K562 (cell line): ENCODE data around the gene FRA10AC1. TPM values are rescaled to one million over a fixed set of nuclear protein-coding genes. Genes with fewer than 3 reads are reported as not detected.

Source experiments
- ATAC-seq: fragments of 200-7000 bp; cut with Tn5 transposase; 3 replicates; pipeline ENCODE4 v1.9.1; 2020; ENCODE audit warnings: moderate library complexity
- BruUV-seq: library from RNA; stranded (reverse); fragments of 400-500 nt; replicated peaks from 2 replicates; lab custom pipeline; 2021; lab: Mats Ljungman, UMichigan
- CTCF ChIA-PET: fragments of 300-600 bp; formaldehyde crosslinking; extraction: SDS; loops from one replicate; lab custom pipeline; 2021; ENCODE audit warnings: low intra/inter-chr PET ratio; lab: Yijun Ruan, JAX
- POLR2A ChIA-PET: fragments of 300-600, 350-650 bp; sonication (Branson Sonifier 250); formaldehyde crosslinking; extraction: SDS; loops from one replicate; lab custom pipeline; 2021; ENCODE audit warnings: antibody characterized with exemption, inconsistent platforms; lab: Yijun Ruan, JAX
- DNase-seq, 4 experiments: peaks; one replicate each; pipeline versions ENCODE4 v3.0.0 to v3.0.0-alpha.2; 2011 to 2018; ENCODE audit warnings: low spot score in 3 of 4, mixed read lengths in 3 of 4; ENCODE audit errors: extremely low read depth in 1 of 4
- FAIRE-seq: peaks from 2 replicates; lab custom pipeline; 2011; peaks lifted over from hg19 to GRCh38; lab: Jason Lieb, UNC
- H2AFZ ChIP-seq: 2 replicates; pipeline ENCODE4 v1.6.0; 2011; ENCODE audit warnings: low read depth, low read length, control low read depth, inconsistent platforms
- H3K27ac ChIP-seq: fragments of 200-600 bp; 3 replicates; pipeline ENCODE4 v1.8.0; 2011; ENCODE audit warnings: low read depth, mild to moderate bottlenecking, control low read depth, inconsistent platforms, low read length, moderate library complexity, mixed read lengths; ENCODE audit errors: extremely low read depth
- H3K27me3 ChIP-seq, 2 experiments: fragments of 300-600 bp in 1 of 2; 2 replicates in 1 of 2; 3 replicates in 1 of 2; pipeline versions ENCODE4 v1.6.0 to v1.8.0; 2011; ENCODE audit warnings: inconsistent platforms in 2 of 2, low read length in 2 of 2, mild to moderate bottlenecking in 1 of 2, mixed read lengths in 1 of 2, moderate library complexity in 1 of 2; ENCODE audit not compliant: control insufficient read depth in 2 of 2, insufficient read depth in 2 of 2
- H3K36me3 ChIP-seq: fragments of 300-600 bp; 3 replicates; pipeline ENCODE4 v1.8.0; 2011; ENCODE audit warnings: mild to moderate bottlenecking, low read length, inconsistent platforms; ENCODE audit not compliant: control insufficient read depth, insufficient read depth
- H3K4me1 ChIP-seq, 2 experiments: fragments of 200-600 bp in 1 of 2; replicated peaks in 1 of 2; 2 replicates in 1 of 2; 3 replicates in 1 of 2; pipeline versions ENCODE4 v1.5.1 to v1.8.0; 2011; ENCODE audit warnings: inconsistent platforms in 2 of 2, low read length in 2 of 2, mild to moderate bottlenecking in 1 of 2, mixed read lengths in 1 of 2, moderate library complexity in 1 of 2; ENCODE audit not compliant: control insufficient read depth in 2 of 2, insufficient read depth in 2 of 2
- H3K4me2 ChIP-seq: 2 replicates; pipeline ENCODE4 v1.6.1; 2011; ENCODE audit warnings: low read length, control low read depth, inconsistent platforms, mixed read lengths; ENCODE audit not compliant: insufficient read depth
- H3K4me3 ChIP-seq: fragments of 200-600 bp; sonication (generic), shearing (Covaris generic); 2 replicates; pipeline ENCODE4 v1.5.1; 2016; ENCODE audit warnings: control low read depth, inconsistent platforms
- H3K79me2 ChIP-seq: fragments of 200-600 bp; 3 replicates; pipeline ENCODE4 v1.8.0; 2011; ENCODE audit warnings: low read length, inconsistent platforms; ENCODE audit not compliant: control insufficient read depth, insufficient read depth
- H3K9ac ChIP-seq, 2 experiments: 2 replicates each; pipeline versions ENCODE4 v1.6.0 to v1.6.1; 2011; ENCODE audit warnings: low read depth in 2 of 2, low read length in 2 of 2, control low read depth in 1 of 2, inconsistent platforms in 1 of 2, mild to moderate bottlenecking in 1 of 2, mixed read lengths in 1 of 2; ENCODE audit not compliant: insufficient read depth in 1 of 2
- H3K9me1 ChIP-seq: one replicate; pipeline ENCODE4 v1.6.0; 2011; ENCODE audit warnings: inconsistent platforms, mild to moderate bottlenecking, low read length, moderate library complexity; ENCODE audit not compliant: control insufficient read depth, insufficient read depth
- H3K9me3 ChIP-seq: replicated peaks from 2 replicates; pipeline ENCODE4 v1.5.1; 2011; ENCODE audit warnings: low read depth, low read length, inconsistent platforms; ENCODE audit not compliant: control insufficient read depth, insufficient read depth
- H4K20me1 ChIP-seq: replicated peaks from 2 replicates; pipeline ENCODE4 v1.6.1; 2011; ENCODE audit warnings: low read length, inconsistent platforms, mixed read lengths; ENCODE audit not compliant: control insufficient read depth, insufficient read depth
- DLX4 ChIP-seq: fragments of 250-450 bp; sonication (Bioruptor Pico); IDR thresholded peaks from 2 replicates; pipeline ENCODE4 v1.6.1; 2021; ENCODE audit warnings: mild to moderate bottlenecking
- E2F4 ChIP-seq: sonication (generic); formaldehyde crosslinking; IDR thresholded peaks from 2 replicates; pipeline ENCODE4 v1.8.0; 2022; ENCODE audit warnings: mild to moderate bottlenecking, low read depth, missing genetic modification reagents
- ETV1 ChIP-seq: fragments of 450-650 bp; conservative IDR thresholded peaks from 2 replicates; pipeline ENCODE4 v1.6.1; 2016; ENCODE audit warnings: missing genetic modification characterization, control low read depth, low read depth, missing compliant biosample characterization
- FOXJ3 ChIP-seq: sonication (generic); formaldehyde crosslinking; IDR thresholded peaks from 2 replicates; pipeline ENCODE4 v1.4.0; 2020; ENCODE audit warnings: mild to moderate bottlenecking, missing genetic modification reagents
- GABPB2 ChIP-seq: fragments of 250-450 bp; sonication (Bioruptor Pico); conservative IDR thresholded peaks from 2 replicates; pipeline ENCODE4 v1.5.1; 2021; ENCODE audit warnings: mild to moderate bottlenecking
- IFI16 ChIP-seq: fragments of 250-450 bp; sonication (Bioruptor Pico); IDR thresholded peaks from 2 replicates; pipeline ENCODE4 v2.1.2; 2022; ENCODE audit warnings: mild to moderate bottlenecking, inconsistent platforms
- JUN ChIP-seq, 2 experiments: sonication (generic) in 1 of 2; formaldehyde crosslinking in 1 of 2; IDR thresholded peaks; 2 replicates each; pipeline versions ENCODE4 v1.6.1 to v1.8.0; 2012 to 2022; ENCODE audit warnings: borderline replicate concordance in 2 of 2, mild to moderate bottlenecking in 2 of 2, improper control_type of control experiment in 1 of 2, low read depth in 1 of 2, low read length in 1 of 2, missing genetic modification reagents in 1 of 2
- LCOR ChIP-seq: sonication (generic); formaldehyde crosslinking; IDR thresholded peaks from 2 replicates; pipeline ENCODE4 v1.8.0; 2022; ENCODE audit warnings: mild to moderate bottlenecking, missing genetic modification reagents
- MAFF ChIP-seq: IDR thresholded peaks from 2 replicates; pipeline ENCODE4 v1.6.1; 2012; ENCODE audit warnings: low read length, improper control_type of control experiment
- MCM7 ChIP-seq, 2 experiments: fragments of 450-650 bp; IDR thresholded peaks; 2 replicates each; pipeline ENCODE4 v1.6.1; 2016 to 2018
- PRDM10 ChIP-seq: fragments of 450-650 bp; IDR thresholded peaks from 2 replicates; pipeline ENCODE4 v1.6.1; 2018; ENCODE audit not compliant: partially characterized antibody
- RFX5 ChIP-seq: IDR thresholded peaks from 2 replicates; pipeline ENCODE4 v1.6.1; 2011; ENCODE audit warnings: low read depth, mild to moderate bottlenecking, improper control_type of control experiment, low read length
- RHOXF2B ChIP-seq: fragments of 250-450 bp; sonication (Bioruptor Pico); conservative IDR thresholded peaks from 2 replicates; pipeline ENCODE4 v1.5.1; 2021
- STAT5B ChIP-seq: fragments of 250-450 bp; sonication (Bioruptor Pico); IDR thresholded peaks from 2 replicates; pipeline ENCODE4 v1.8.0; 2021; ENCODE audit warnings: mild to moderate bottlenecking, inconsistent platforms
- THAP7 ChIP-seq: fragments of 250-450 bp; sonication (Bioruptor Pico); IDR thresholded peaks from 2 replicates; pipeline ENCODE4 v1.5.0; 2021
- XRCC3 ChIP-seq: fragments of 450-650 bp; IDR thresholded peaks from 2 replicates; pipeline ENCODE4 v1.6.1; 2017; ENCODE audit warnings: mild to moderate bottlenecking, moderate library complexity
- ZKSCAN8 ChIP-seq: fragments of 200-800 bp; sonication (Bioruptor generic); IDR thresholded peaks from 2 replicates; pipeline ENCODE4 v1.6.1; 2016; ENCODE audit warnings: missing genetic modification characterization, missing compliant biosample characterization
- WGBS: fragments of 100-300 bp; shearing (Covaris generic); methylation state at CpG from one replicate; pipeline ENCODE4 v1.1.6; 2016; ENCODE audit warnings: low coverage, mixed read lengths; ENCODE audit not compliant: insufficient coverage; ENCODE audit errors: missing lambda C conversion rate; 5-methylcytosine and 5-hydroxymethylcytosine counted together
- in situ Hi-C: fragments of 300-500 bp; cut with MboI; formaldehyde crosslinking; loops from 4 replicates; pipeline ENCODE4 v1.15.0; 2018; ENCODE audit warnings: inconsistent platforms, mixed read lengths
- intact Hi-C: fragments of 100-400 bp; cut with micrococcal nuclease; formaldehyde crosslinking; loops from 2 replicates; pipeline ENCODE4 v1.14.2; 2022
- polyA plus RNA-seq, 8 experiments: library from polyadenylated mRNA; depleted of rRNA in 4 of 8; stranded (reverse) in 5 of 8; unstranded in 3 of 8; fragments of >200 nt; fragmentation: Nextera tagmentation in 2 of 8; fragmentation: Illumina TruSeq in 1 of 8; extraction: Ambion mirVana in 2 of 8; extraction: Trizol in 1 of 8; gene quantifications; 2 replicates each; pipeline versions ENCODE4 v1.2.1 to v1.2.3, GENCODE V29; 2011 to 2014; ENCODE audit warnings: inconsistent platforms in 1 of 8, missing spikeins in 1 of 8
- total RNA-seq, 7 experiments: library from RNA; depleted of rRNA in 6 of 7; stranded (reverse); fragments of >200 nt in 6 of 7; fragmentation: Illumina TruSeq in 2 of 7; extraction: Trizol in 2 of 7; gene quantifications; 2 replicates each; pipeline versions ENCODE4 v1.2.1 to v1.2.3, GENCODE V29; 2011 to 2021; ENCODE audit warnings: low replicate concordance in 1 of 7

The FRA10AC1 gene
- total and polyA plus RNA-seq, 9 of the 15 experiments (the other 6 are each of a cell fraction or from before 2014, with no cell fraction given), result 4.4 to 11.8 (median 8.0) TPM

GRCh38 chr10:93711891-93712290 lies 9.5 kb upstream of the FRA10AC1 start:
- Histone ChIP-seq H3K4me1 (no peaks in the 10 kb centered on the region), H3K27ac (no peak overlapping the region), H3K9ac (no peak overlapping the region), H2AFZ (no peak overlapping the region), H3K4me2 (no peak overlapping the region), H4K20me1 (no peaks in the 10 kb centered on the region), H3K9me3 (no peaks in the 10 kb centered on the region), H3K4me3 (no peak overlapping the region), H3K79me2 (no peaks in the 10 kb centered on the region), H3K9me1 (no peaks in the 10 kb centered on the region), H3K36me3 (no peaks in the 10 kb centered on the region), H3K27me3 (0 out of 5 replicates have a peak, but pooled peaks cover 0 to 3% of the 10 kb centered on the region in 2 experiments)
- ChIA-PET POLR2A (no interaction called here), CTCF (no interaction called here)
- no peak for ATAC-seq
- WGBS, result 19% methylated on average over 3 of the region's 3 CpGs
- FAIRE-seq, result no peak
- BruUV-seq, result no TSS peak
- intact Hi-C loops, result no loop called here
- in situ Hi-C loops, result no loop called here
- DNase-seq, result no peak
- TF ChIP-seq STAT5B (CRISPR knock-in tag) (no peak), JUN (IDR thresholded peaks at IDR 0.05; ENCODE audit: borderline replicate concordance, low read depth, low read length) (no peak), JUN (CRISPR knock-in tag; IDR thresholded peaks at IDR 0.05; ENCODE audit: borderline replicate concordance) (no peak), PRDM10 (no peak), XRCC3 (no peak), FOXJ3 (no peak), RFX5 (no peak), THAP7 (CRISPR knock-in tag) (no peak), GABPB2 (CRISPR knock-in tag) (no peak), E2F4 (no peak), MAFF (no peak), LCOR (CRISPR knock-in tag) (no peak), MCM7 (IDR thresholded peaks at IDR 0.05) (no peak), RHOXF2B (CRISPR knock-in tag) (no peak), DLX4 (CRISPR knock-in tag) (no peak), ZKSCAN8 (CRISPR knock-in tag) (no peak), IFI16 (CRISPR knock-in tag) (no peak), ETV1 (no peak)
